ENCODE measurements around the gene IL1RAP. TPM values are rescaled to one million over a fixed set of nuclear protein-coding genes. Genes with fewer than 3 reads are reported as not detected.

IL1RAP gene
- total and polyA plus RNA-seq, 2 donors (not counting 3 experiments of a cell fraction or from before 2014, with no cell fraction given), result 4.3 to 9.2 TPM

GRCh38 chr3:190492129-190492528 lies 21.8 kb upstream of the IL1RAP start:
- Histone ChIP-seq H3K4me3 (replicated peaks in 1 of 3; ENCODE audit: insufficient read depth in 1 of 3, low read depth in 1 of 3, low read length in 3 of 3) (no peak overlapping the region), H3K4me1 (ENCODE audit: control insufficient read depth, extremely low read depth, insufficient read depth, low read length) (no peaks in the 10 kb centered on the region), H3K9me1 (replicated peaks; ENCODE audit: control insufficient read depth, extremely low read depth, insufficient read depth, low read length) (no peaks in the 10 kb centered on the region), H3K36me3 (ENCODE audit: control insufficient read depth in 2 of 2, extremely low read depth in 1 of 2, insufficient read depth in 2 of 2, low read length in 2 of 2) (no peaks in the 10 kb centered on the region), H3K79me2 (ENCODE audit: control insufficient read depth, insufficient read depth, low read length) (no peaks in the 10 kb centered on the region), H3K9me3 (replicated peaks; ENCODE audit: control insufficient read depth, insufficient read depth, low read length) (no peaks in the 10 kb centered on the region), H3K9ac (replicated peaks; ENCODE audit: extremely low read depth, insufficient read depth, low read length) (no peak overlapping the region), H2AFZ (ENCODE audit: low read depth, low read length) (no peak overlapping the region), H3K4me2 (ENCODE audit: insufficient read depth, low read length) (no peak overlapping the region), H3K27ac (ENCODE audit: insufficient read depth, low read depth, low read length) (no peak overlapping the region), H3K27me3 (ENCODE audit: control insufficient read depth in 2 of 2, insufficient read depth in 2 of 2, low read length in 2 of 2) (peaks cover 40 to 56% of the 10 kb centered on the region in 2 experiments), H4K20me1 (replicated peaks; ENCODE audit: control insufficient read depth, extremely low read depth, insufficient read depth, low read length) (no peaks in the 10 kb centered on the region)
- ChIA-PET CTCF (interaction anchor here (0.8 to 1.2 kb wide), 2 partner anchors 21 to 205 kb away, joined by 3 read pairs; partner anchors contain the start of gene IL1RAP), POLR2A (no interaction called here)
- DNase-seq (ENCODE audit: low read depth, low spot score) (no peak), FAIRE-seq (no peak)
- TF ChIP-seq EZH2 (IDR thresholded peaks at IDR 0.05; ENCODE audit: borderline replicate concordance, low read depth, low read length, severe bottlenecking) (no peak), CTCF (IDR thresholded peaks at IDR 0.05; ENCODE audit: extremely low read depth in 1 of 2, insufficient read depth in 1 of 2, low read depth in 1 of 2, low read length in 2 of 2) (no peak), FOS (IDR thresholded peaks at IDR 0.05; ENCODE audit: borderline replicate concordance, insufficient read depth, low read length) (no peak), GATA2 (IDR thresholded peaks at IDR 0.05; ENCODE audit: insufficient read depth, insufficient read length, low read depth, low read length) (no peak), MYC (IDR thresholded peaks at IDR 0.05; ENCODE audit: low read depth, low read length) (no peak), POLR2A (IDR thresholded peaks at IDR 0.05; ENCODE audit: low read depth, low read length) (no peak), POLR2AphosphoS5 (IDR thresholded peaks at IDR 0.05; ENCODE audit: insufficient read depth, low read depth, low read length) (no peak), JUN (IDR thresholded peaks at IDR 0.05; ENCODE audit: borderline replicate concordance, insufficient read depth, insufficient read length, low read depth) (no peak), MAX (IDR thresholded peaks at IDR 0.05; ENCODE audit: insufficient read depth, insufficient read length) (no peak)
- intact Hi-C loops (cut with micrococcal nuclease), result no loop called here
- BruUV-seq (replicated peaks), result no TSS peak
- dilution Hi-C loops (cut with MboI; ENCODE audit: extremely low pct_ligation_motif_present, low sequenced_read_pairs), result no loop called here

All from endothelial cell of umbilical vein (primary cell).